ENCODE measurements around the gene KIF4A.

KIF4A gene

DNA sequence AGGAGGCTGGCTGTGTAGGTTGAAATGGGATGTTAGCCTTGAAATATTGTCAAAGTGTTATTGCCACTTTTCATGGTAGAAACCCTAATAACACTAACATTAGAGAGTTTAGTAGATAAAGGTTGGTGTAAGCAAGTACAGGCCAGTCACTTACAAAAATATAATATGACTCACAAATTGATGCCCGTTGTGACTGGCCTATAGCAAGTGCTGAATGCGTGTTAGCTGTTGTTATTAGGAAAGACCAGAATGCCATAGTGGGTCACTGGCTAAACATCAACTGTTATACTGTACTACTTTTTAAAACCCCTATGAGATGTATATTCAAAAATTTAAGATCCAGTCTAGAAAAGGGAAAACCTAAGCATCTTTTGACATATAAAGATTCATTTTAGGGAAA, 112.8 kb downstream of the KIF4A start:
- ATAC-seq = no peak
- no peak for DNase-seq

DNA sequence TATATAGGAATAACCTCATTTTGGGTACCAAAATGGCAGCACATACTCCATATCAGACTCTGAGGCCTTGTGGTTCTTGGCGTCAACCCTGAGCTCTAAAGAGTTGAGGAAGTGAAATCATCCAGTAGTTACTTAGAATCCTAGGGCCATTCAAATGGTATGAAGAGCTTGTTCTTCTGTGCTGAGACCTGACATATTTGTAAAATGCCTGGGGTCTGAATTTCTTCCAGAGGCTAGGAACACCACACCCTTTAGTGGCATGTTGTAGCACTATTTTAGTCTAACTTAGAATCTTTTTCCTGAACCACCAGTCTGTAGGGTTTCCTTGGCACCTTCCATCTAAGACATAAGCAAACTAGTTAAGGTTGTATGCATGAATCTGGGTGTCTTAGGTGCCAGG, 115.1 kb downstream of the KIF4A start:
- no peak for DNase-seq
- ATAC-seq = no peak

DNA sequence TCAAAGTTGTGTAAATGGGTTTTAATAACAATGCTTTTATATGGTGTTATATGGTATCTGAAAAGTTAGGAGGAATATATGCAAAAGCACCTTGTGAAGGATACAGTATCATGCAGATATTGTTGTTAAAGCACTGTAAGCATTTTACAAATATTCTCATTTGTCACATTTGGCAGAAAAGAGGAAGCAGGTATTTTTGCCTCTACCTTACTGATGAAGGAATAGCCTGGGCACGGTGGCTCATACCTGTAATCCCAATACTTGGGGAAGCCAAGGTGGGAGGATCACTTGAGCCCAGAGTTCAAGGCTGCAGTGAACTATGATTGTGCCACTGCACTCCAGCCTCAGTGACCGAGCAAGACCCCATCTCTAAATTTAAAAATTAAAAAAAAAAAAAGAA, 121.0 kb downstream of the KIF4A start:
- no peak for DNase-seq
- no peak for ATAC-seq

DNA sequence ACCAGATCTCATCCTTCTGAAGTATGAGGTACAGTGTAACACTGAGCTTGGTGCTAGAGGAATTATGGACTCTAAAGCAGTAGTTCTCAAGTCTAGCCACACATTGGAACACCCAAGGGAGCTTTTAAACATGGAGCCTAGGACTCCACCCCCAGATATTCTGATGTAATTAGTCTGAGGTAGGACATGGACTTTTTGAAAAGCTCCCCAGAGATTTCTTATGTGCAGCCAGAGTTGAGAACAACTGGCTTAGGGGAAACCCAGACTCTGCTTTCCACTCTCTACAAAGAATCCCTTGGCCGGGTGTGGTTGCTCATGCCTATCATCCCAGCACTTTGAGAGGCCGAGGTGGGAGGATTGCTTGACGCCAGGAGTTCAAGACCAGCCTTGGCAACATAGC, 121.6 kb downstream of the KIF4A start:
- no peak for ATAC-seq
- DNase-seq = no peak

DNA sequence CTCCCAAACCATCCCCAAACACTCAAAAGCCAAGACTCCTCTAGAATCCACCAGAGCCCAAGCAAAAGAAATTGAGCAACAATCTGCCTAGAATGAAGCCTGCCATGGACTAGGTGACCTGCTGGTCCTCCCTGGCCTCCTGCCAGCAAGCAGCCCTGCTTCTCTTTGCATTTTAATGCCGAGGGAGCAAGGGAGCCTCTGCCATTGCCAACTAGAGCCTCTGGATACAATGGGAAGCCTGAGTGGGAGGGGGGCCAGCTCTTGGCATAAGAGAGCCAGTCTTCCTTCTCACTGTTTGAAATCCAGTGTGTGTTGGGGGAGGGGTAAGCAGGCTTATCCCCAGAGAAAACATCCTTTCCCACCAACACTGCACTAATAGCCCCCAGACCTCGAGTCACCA, 131.7 kb downstream of the KIF4A start:
- DNase-seq (no peak), ATAC-seq (no peak)

DNA sequence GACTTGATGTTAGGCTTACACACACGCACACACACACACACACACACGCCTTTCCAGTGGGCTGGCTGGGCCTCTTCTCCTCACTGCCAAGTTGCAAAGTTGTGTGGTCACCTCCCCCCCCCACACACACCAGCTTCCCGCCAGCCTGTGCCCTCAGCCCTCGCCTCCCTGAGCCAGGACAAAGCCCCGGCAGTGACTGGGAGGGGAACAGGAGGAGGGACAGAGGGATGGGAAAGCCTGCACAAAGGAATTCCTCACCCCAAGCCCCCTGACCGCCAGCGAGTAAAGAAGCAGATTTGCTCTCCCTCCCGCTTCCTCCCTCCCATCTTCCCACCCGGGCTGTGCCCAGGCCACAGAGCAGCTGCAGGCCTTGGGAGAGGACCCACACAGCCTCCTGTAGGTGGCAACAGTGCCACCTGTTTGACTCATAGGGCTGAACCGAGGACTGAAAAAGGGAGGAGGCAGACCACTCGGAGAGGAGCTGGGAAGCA, 133.0 kb downstream of the KIF4A start, which contains the start of gene GDPD2:
GDPD2 (plus strand) TSS at position 464 of the 491 bp plus-strand sequence. CDS start 1,671 bp downstream, outside the sequence.
- peak; percentile 49 for ATAC-seq
- no peak for DNase-seq

DNA sequence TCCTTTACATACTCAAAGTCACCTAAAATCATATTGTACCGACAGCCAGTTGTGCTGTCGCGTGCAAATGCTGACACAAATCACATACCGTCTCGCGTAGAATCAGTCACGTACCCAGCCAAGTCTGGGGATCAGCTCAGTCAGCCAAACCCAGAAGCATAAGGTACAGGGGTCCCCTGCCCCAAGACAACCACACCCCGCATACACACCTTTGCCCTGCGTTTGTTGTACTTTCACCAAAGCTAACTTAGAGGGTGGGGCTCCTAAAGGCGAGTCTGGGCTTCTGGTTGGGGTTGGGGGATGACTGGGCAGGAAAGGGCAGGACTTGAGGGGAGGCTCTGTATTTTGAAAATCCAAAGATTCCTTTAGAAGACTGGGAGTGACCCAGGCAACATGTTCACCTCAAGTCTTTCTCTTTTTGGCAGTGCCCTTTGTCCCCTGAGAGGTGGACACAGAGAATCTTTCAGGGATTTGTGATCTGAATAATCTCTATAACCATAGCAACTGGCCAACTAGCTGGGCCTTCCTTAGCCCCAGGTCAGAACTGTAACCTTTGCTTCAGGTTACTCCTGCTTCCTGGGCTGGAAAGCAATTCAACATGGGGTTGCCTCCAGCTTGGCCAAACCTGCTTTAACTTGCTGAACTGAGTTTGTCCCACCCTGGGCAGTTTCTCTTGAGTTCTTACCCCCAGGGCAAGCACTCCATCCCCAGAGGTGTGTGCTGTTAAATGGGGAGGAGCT, 134.2 kb downstream of the KIF4A start:
- ATAC-seq = no peak

DNA sequence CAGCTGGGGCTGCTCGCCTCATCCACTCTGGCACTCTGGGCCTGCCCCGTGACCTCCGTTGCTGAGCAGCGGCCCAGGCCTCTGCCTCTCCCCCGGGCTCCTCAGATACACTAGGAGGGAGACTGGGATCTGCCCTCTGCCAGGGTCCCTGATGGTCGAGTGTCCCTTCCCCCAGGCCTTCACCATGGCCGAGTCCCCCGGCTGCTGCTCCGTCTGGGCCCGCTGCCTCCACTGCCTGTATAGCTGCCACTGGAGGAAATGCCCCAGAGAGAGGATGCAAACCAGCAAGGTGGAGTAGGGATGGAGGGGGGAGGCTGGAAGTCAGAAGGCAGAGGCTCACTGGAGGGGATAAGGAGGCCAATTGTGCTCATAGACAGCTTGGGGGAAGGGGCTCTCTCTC, 134.9 kb downstream of the KIF4A start:
- no peak for DNase-seq
- ATAC-seq = no peak

More for the DNA sequence above, 134.2 kb downstream of the KIF4A start:
- no peak for DNase-seq

DNA sequence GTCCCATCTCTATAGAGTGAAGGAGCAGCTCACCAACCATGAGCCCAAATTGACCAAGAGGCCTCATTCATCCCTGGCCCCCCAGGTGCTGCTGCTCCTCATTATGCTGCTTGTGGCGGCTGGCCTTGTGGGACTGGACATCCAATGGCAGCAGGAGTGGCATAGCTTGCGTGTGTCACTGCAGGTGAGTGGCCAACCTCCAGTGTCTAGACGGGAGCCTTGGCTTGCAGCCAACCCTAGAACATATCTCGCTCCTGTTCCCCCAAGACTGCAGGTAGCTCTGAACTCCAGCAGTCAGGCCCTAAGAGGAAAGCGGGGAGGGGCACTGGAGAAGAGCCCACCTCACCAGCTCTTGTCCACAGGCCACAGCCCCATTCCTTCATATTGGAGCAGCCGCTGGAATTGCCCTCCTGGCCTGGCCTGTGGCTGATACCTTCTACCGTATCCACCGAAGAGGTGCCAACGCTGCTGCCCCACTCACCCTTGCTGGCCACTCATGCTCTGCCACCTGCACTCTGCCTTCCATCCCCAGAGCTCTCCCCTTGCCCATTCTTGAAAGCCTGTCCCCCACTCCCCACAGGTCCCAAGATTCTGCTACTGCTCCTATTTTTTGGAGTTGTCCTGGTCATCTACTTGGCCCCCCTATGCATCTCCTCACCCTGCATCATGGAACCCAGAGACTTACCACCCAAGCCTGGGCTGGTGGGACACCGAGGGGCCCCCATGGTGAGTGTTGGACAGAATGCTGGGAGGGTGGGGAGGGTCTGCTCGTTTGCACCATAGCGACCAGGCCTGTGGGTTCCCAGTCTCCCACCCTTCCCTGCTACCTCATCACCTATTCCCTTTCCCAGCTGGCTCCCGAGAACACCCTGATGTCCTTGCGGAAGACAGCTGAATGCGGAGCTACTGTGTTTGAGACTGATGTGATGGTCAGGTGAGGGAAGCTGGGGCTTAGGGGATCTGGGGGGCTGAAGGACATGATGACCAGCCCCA, 136.7 kb downstream of the KIF4A start:
- no peak for DNase-seq
- ATAC-seq = no peak

DNA sequence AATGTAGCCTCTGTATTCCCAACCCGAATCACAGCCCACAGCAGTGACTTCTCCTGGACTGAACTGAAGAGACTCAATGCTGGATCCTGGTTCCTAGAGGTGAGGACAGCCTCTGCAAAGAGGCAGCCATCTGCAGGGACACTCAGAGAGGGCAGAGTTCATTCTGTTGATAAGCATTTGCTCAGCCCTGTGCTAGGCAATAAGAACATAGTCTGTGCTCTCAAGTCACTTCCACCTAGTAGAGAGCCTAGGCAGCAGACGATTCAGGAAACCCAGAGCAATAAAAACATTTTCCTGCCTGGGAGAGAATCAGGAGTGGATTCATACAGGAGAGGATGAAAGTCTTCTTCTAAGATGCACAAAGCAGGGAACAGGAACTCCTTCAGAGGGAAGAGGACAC, 137.5 kb downstream of the KIF4A start:
- no peak for ATAC-seq
- no peak for DNase-seq

DNA sequence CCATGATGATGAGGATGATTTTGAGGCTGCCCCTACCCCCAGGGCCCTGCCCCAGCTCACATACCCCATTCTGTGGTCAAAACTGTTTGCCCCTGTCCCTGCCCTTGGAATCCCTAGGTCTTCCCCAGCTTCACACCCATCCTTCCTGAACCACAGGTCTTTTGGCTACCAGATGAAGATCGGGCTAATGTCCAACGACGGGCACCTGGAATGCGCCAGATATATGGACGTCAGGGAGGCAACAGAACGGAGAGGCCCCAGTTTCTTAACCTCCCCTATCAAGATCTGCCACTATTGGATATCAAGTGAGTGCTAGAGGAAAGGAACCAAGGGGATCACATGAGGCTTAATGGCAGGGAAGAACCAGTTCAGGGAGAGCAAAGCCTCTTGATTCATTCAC, 139.9 kb downstream of the KIF4A start:
- no peak for ATAC-seq
- DNase-seq = no peak

DNA sequence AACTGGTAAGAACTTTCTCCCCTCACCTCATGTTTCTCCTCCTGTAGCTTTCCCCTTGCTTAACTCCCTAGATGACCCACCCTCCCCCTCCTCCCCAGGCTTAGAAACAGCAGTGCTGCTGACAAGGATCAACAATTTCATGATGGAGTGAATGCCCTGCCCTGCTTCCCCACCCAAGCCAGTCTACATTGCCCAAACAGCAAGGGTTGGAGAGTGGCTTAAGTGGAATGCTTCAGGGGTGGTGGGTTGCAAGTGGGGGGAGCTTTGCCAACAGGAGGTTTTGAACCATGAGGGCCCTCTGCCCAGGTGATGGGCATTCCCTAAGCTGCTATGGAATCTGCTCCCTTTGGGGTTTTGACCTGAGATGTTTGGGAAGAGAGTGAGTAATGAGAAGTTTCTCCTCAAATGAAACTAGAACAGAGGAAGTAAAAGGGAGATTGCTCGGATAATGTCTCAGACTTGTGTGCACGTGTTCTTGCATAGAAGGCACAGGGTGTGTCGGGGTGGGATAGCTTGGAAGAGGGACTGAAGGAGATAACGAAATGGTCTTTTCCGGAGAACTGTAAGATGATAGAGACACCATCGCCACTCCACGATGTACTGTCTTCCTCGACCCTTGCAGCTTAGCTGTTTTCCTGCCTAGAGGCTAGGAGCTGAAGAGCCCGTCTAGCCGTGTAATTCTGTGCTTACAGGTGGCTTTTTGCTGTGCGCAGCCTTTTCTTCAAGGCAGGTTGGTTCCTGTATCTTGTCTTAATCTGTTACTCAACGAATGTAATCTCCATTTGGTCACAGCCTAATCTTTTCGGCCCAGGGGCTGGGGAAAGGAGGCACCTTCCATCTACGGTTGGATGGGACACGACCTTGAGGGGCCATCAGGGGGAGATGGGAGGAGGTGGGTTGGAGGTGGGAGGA, 143.3 kb downstream of the KIF4A start:
- ATAC-seq (no peak), DNase-seq (no peak)

DNA sequence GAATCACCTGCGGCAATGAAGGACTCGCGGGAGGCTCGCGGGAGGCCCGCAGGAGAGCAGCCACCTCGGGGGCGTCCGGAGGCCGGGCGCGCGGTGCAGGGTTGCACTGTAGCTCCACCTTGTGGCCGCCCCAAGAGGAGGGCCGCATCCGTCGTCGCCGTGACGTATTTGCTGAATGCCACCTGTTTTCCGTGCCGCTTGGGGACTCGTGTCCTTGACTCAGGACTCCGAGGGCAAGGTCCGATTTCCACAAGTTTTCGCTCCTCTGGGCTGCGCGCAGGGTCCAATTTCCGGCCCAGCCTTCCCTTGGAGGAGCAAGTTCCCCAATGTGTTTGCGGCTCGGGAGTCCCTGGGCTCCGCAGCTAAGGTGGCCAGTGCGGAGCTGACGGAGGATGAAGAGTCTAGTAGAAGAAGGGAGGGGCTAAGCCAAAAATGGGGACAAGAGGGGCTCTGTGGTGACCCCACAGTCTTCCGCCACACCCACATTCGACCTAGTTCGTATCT, 144.0 kb downstream of the KIF4A start:
- ATAC-seq = peak; percentile 72
- peak; percentile 76 for DNase-seq

DNA sequence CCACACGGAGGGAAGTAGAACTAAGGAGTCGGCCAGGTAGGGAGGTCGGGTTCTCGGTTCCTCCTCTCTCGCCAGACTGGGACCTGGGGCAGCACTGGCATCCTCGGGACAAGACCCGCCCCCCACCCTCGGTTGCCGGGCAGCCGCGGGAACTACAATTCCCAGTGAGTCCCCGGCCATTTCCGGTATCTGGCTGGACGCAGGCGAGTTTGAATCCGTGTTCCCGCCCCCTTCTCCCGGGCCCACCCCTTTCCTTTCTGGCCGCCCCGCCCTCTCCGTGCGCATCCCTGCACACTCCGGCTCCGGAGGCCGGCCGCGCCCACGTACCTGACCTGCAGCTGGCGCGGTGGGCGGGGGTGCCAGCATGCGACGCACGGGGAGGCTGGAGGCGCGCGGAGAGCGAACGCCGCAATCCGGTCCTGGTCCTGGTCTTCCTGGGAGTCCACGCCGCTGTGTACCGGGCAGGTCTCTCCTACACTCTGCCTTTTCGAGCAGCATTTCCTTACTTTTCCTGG, 144.5 kb downstream of the KIF4A start:
- DNase-seq = peak; percentile 79

DNA sequence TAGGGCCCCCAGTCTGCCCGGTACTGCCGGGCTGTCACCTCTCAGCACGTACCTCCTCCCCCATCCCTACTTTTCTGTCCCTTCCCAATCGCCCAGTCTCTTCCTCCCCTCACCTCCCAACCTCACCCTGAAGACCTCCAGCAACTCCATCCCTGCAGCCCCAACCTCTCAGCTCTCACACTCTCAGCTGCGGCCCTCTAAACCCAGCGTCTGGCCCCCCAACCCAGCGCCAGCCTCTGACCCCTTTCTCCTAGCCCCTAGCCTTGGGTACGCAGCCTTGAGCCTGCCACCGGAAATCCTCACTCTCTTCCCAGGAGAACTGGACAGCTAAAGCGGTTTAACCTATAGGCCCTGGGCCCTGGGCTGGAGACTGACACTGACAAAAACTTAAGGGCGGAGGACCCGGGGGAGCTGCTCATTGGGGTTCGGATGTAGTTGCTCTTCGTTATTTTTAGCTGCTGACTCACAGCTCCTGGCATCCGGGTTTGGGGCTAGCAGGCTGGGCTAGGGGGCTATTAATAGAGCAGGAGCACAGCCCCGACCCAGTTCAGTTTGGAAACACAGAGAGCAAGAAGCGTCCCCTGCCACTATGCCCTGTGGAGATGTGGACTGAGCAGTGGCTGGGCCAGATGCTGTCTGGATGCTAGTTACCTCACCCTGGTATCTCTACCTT, 145.1 kb downstream of the KIF4A start:
- DNase-seq = peak; percentile 7
- no peak for ATAC-seq

More for the DNA sequence above, 144.5 kb downstream of the KIF4A start:
- peak; percentile 78 for ATAC-seq

DNA sequence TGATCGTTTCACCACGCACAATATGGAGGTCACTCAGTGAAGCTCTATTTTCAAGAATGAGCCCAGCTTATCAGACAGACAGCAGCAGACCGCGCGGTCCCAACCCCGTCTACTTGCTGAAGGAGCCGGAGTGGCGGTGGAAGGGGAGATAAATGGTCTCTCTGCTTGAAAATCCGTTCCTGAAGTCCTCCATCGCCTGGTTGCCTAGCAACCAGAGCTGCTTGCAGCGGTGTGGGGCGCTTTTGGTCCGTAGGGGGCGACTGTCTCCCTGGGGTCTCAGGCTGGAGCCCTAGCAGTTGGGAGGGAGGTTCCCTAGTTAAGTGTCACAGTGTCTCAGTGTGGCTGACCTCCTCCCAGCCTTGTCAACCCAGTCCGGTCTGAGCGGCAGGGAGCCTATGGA, 146.4 kb downstream of the KIF4A start:
- ATAC-seq (no peak), DNase-seq (peak; percentile 22)

DNA sequence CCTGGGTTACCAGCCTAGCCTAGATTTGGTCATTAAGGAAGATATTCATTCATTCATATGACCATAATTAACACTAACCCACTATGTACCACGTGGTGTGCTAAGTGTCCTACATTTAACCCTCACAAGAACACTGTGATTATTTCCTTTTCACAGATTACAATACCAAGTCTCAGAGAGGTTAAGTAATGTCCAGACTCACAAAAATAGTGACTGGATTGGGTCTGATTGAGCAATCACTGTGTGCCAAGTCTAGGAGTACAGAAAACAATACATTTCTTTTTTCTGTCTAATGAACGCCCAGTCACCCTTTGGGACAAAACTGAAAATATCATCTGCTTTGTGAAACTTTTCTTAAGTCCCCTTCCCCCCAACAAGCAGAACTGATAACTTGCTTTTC, 147.1 kb downstream of the KIF4A start:
- no peak for ATAC-seq

DNA sequence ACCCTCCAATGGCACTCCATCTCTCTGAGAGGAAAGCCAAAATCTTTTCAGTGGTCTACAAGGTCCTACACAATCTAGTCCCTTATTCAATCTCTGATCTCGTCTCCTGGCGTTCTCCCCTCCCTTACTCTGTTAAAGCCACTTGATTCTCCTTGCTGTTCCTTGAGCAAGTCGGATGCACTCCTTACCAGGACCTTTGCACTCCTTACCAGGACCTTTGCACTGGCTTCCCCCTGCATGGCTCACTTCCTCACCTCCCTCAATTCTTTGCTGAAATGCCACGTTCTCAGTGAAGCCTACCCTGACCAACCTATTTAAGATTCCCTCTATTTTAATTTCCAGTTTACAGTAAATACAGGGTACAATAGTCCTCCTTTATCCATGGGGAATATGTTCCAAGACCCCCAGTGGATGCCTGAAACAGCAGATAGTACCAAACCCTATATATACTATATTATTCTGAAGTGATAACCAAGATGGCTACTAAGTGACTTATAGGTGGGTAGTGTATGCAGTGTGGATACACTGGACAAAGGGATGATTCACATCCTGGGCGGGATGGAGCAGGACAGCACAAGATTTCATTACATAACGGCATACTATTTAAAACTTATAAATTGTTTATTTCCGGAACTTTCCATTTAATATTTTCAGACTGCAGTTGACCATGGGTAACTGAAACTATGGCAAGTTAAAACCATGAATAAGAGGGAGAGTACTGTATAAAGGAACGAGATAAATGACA, 148.2 kb downstream of the KIF4A start:
- ATAC-seq = no peak
- DNase-seq = no peak

More for the DNA sequence above, 147.1 kb downstream of the KIF4A start:
- DNase-seq = no peak

DNA sequence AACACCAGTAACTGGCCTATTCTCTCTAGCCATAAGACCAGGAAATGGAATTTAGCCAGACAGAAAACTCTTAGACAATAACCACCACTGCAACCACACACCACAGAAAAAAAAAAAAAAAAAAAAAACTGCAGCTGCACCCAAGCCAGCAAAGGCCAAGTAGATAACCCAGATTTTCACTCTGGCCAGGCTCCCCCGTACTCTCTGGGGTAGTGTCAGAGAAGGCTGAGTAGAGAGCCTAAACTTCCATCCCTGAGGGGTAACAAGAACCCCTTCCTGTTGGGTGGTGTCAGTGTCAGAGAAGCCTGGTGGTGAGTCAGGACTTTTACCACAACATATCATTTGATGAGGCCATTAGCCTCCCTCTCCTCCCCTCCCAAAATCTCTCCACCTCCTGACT, 149.1 kb downstream of the KIF4A start:
- ATAC-seq (peak; percentile 60), DNase-seq (no peak)

DNA sequence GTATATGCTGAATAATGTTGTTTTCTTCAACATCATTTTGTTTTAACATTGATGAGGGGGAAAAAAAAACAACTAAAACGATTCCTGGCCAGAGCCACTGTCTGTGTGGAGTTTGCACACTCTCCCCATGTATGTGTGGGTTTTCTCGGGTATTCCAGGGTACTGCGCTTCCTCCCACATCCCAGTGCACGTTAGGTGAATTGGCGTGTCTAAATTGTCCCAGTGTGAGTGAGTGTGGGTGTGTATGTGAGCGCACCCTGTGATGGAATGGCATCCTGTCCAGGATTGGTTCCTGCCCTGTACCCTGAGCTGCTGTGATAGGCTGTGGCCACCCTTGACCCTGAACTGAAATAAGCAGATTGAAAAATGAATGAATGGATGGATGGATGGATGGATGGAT, 152.3 kb downstream of the KIF4A start:
- ATAC-seq = no peak
- DNase-seq = no peak
